AG09319 (cell line): ENCODE data around the gene CARMIL1.

Experiments
- DNase-seq: peaks from one replicate; pipeline ENCODE4 v3.0.0-alpha.2; 2010; ENCODE audit warnings: low read depth; ENCODE audit errors: extremely low read depth
- TF ChIP-seq, protein P1 (sequence below): IDR thresholded peaks from 2 replicates; pipeline ENCODE4 v1.5.1; 2011; ENCODE audit warnings: low read depth, mild to moderate bottlenecking, inconsistent platforms, low read length, moderate library complexity

Gene CARMIL1

DNA sequence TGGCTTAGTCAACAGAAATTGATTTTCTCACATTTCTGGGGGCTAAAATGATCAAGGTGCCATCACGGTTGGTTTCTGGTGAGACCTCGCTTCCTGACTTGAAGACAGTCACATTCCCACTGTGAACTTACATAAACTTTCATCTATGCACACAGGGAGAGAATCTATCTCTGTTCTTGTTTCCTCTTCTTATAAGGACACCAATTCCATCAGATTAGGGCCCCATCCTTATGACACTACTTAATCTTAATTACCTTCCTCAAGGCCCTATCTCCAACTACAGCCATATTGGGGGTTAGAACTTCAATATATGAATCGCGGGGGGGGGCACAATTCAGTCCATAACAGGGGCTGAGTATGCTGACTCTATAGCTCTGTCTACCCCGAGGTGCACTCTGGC, 362.2 kb downstream of the CARMIL1 start:
- no peak for DNase-seq
- TF ChIP-seq, protein P1, sequence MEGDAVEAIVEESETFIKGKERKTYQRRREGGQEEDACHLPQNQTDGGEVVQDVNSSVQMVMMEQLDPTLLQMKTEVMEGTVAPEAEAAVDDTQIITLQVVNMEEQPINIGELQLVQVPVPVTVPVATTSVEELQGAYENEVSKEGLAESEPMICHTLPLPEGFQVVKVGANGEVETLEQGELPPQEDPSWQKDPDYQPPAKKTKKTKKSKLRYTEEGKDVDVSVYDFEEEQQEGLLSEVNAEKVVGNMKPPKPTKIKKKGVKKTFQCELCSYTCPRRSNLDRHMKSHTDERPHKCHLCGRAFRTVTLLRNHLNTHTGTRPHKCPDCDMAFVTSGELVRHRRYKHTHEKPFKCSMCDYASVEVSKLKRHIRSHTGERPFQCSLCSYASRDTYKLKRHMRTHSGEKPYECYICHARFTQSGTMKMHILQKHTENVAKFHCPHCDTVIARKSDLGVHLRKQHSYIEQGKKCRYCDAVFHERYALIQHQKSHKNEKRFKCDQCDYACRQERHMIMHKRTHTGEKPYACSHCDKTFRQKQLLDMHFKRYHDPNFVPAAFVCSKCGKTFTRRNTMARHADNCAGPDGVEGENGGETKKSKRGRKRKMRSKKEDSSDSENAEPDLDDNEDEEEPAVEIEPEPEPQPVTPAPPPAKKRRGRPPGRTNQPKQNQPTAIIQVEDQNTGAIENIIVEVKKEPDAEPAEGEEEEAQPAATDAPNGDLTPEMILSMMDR = no peak

- no peak for DNase-seq
- TF ChIP-seq, protein P1 = no peak
Measured at GRCh38 chr6:25641940-25642666, 362.9 kb downstream of the CARMIL1 start.

GRCh38 chr6:25642667-25643328, 363.6 kb downstream of the CARMIL1 start:
- TF ChIP-seq, protein P1 = no peak

GRCh38 chr6:25645916-25646315, 366.7 kb downstream of the CARMIL1 start:
- TF ChIP-seq, protein P1 = no peak
- DNase-seq = no peak

More at GRCh38 chr6:25642667-25643328, 363.6 kb downstream of the CARMIL1 start:
- no peak for DNase-seq

DNA sequence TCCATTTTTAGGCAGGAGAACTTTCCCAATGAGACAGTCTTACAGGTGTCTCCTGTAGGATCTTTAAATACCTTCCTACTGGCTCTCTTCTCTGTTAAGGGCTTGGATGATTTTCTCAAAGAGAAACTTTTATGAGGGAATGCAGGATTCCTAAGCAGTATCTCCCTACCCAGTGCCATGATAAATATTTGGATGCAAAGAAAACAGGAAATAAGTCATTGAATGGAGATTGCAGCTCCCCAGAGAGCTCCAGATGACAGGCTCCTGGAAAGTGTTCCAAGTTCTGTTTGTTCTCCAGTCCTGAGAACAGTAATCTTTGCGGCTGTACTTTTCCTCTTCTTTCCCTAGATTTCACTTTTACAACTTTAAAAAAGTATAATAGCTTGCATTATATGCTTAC, 370.4 kb downstream of the CARMIL1 start:
- no peak for DNase-seq
- TF ChIP-seq, protein P1 = no peak

GRCh38 chr6:25652007-25652515, 372.9 kb downstream of the CARMIL1 start, which contains the start of gene SCGN:
TSS of gene SCGN (plus strand) at chr6:25652215. CDS start at chr6:25652404, 189 bp downstream.
- TF ChIP-seq, protein P1 = no peak
- DNase-seq = no peak

DNA sequence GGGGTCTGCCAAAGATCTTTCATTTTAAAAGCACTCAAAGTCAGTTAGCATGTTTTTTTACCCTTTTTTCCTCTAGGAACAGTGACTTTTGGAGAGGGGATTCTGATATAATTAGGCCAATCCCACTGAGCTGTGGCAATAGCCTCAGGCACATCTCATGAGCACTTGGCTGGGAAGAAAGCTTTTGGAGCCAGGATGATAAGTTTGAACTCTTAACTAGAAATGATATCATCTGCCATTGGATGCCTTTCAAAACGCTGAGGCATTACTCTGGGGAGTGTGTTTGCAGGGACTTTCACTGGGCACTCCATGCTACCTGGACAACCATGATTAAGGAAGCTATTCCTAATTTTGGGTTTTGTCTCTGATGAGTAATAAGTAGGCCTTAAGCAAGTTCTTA, 376.5 kb downstream of the CARMIL1 start:
- TF ChIP-seq, protein P1 = no peak
- no peak for DNase-seq
